Measurements from ENCODE around the gene PPL. TPM values are rescaled to one million over a fixed set of nuclear protein-coding genes. Genes with fewer than 3 reads are reported as not detected.

The PPL gene
- total RNA-seq, 1 donor: 27.1 TPM

DNA sequence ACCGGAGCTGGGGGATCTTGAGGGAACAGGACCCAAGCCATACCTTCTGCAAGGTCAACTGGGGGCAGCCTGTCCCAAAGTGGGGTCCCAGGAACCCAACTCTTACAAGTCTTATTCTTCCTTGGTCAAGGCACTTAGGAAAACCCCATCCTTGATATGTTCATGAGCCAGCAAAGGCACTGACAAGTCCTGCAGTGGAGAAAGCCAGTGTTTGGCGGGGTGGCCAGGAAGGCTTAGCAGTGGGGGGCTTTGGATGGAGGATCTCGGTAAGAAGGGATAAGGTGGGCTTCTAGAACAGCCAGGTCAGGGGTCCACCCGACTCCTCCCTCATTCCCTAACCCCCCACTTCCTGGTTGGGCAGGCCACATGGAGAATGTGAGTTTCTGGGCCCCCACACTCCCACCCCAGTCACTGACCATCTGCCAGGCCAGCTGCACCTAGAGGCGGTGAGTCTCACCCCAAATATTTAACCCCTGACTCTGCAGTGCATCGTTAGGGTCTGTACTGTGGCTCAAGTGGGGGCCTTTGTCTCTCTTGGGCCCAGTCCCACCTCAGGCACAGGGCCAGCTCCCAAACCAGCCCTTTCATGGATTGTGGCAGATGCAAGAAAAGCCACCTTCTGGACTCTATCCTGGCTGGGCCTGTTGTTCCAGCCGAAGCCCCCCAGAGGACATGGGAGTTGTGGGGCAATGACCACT, 22.3 kb downstream of the PPL start:
- peak overlapping the region; percentile 16 for H3K27ac ChIP-seq (ENCODE audit: low read depth, low read length)
- H3K9me3 ChIP-seq (ENCODE audit: low read depth, low read length): no peaks in the 10 kb centered on the region
- no peak overlapping the region for H3K4me2 ChIP-seq (ENCODE audit: insufficient read depth, low read length)
- H3K27me3 ChIP-seq (ENCODE audit: insufficient read depth, low read length): peaks cover 3% of the 10 kb centered on the region
- H4K20me1 ChIP-seq (ENCODE audit: insufficient read depth, low read length): no peaks in the 10 kb centered on the region
- H3K79me2 ChIP-seq (ENCODE audit: insufficient read depth, low read length): no peaks in the 10 kb centered on the region
- peaks cover 24% of the 10 kb centered on the region for H3K4me1 ChIP-seq (ENCODE audit: insufficient read depth, low read length)
- TF ChIP-seq, protein P1, sequence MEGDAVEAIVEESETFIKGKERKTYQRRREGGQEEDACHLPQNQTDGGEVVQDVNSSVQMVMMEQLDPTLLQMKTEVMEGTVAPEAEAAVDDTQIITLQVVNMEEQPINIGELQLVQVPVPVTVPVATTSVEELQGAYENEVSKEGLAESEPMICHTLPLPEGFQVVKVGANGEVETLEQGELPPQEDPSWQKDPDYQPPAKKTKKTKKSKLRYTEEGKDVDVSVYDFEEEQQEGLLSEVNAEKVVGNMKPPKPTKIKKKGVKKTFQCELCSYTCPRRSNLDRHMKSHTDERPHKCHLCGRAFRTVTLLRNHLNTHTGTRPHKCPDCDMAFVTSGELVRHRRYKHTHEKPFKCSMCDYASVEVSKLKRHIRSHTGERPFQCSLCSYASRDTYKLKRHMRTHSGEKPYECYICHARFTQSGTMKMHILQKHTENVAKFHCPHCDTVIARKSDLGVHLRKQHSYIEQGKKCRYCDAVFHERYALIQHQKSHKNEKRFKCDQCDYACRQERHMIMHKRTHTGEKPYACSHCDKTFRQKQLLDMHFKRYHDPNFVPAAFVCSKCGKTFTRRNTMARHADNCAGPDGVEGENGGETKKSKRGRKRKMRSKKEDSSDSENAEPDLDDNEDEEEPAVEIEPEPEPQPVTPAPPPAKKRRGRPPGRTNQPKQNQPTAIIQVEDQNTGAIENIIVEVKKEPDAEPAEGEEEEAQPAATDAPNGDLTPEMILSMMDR (IDR thresholded peaks at IDR 0.05; ENCODE audit: extremely low read depth, low read depth, low read length): no peak
- no peak overlapping the region for H3K4me3 ChIP-seq (ENCODE audit: insufficient read depth, low read length)
- H3K36me3 ChIP-seq (ENCODE audit: insufficient read depth, low read length): no peaks in the 10 kb centered on the region
- no peak overlapping the region for H2AFZ ChIP-seq (ENCODE audit: low read length)
- DNase-seq (ENCODE audit: insufficient read length, low spot score, missing footprints): peak; percentile 47

DNA sequence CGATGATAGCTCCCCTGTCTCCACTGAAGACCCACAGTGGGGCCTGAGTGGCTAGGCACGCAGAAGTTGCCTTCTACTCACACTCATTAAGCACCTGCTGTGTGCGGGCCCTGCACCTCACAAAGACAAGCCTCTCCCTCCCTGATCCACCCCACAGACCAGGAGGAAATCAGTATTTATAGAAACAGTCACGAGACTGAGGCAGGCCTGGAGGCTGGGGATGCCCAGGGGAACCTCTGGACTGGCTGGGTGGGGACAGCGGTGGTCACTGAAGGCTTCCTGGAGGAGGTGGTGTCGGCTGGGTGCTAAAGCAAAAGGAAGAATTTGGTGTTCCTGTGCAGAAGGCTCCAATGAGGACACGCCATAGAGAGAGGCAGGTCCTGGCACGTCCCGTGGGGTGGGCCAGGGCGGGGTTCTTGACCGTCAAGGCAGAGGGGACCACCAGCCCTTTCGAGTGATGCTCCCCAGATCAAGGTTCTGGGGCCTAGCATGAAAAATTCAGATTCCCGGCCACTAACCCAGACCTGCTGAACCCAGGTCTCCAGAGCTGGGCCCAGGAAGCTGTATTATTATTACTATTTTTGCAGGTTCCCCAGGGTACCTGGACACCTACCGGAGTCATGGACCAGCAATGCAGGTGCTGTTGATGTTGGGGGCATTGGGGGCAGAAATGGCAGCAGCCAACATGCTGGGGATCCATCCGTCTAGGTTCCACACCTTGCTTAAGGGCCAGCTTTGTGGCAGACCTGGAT, 23.0 kb downstream of the PPL start:
- Histone ChIP-seq H4K20me1 (ENCODE audit: insufficient read depth, low read length) (no peaks in the 10 kb centered on the region), H3K4me2 (ENCODE audit: insufficient read depth, low read length) (no peak overlapping the region), H3K4me1 (ENCODE audit: insufficient read depth, low read length) (peaks cover 24% of the 10 kb centered on the region), H3K9me3 (ENCODE audit: low read depth, low read length) (no peaks in the 10 kb centered on the region), H3K27ac (ENCODE audit: low read depth, low read length) (no peak overlapping the region), H3K27me3 (ENCODE audit: insufficient read depth, low read length) (peaks cover under 1% of the 10 kb centered on the region), H3K79me2 (ENCODE audit: insufficient read depth, low read length) (no peaks in the 10 kb centered on the region), H2AFZ (ENCODE audit: low read length) (no peak overlapping the region), H3K4me3 (ENCODE audit: insufficient read depth, low read length) (no peak overlapping the region), H3K36me3 (ENCODE audit: insufficient read depth, low read length) (no peaks in the 10 kb centered on the region)
- DNase-seq (ENCODE audit: insufficient read length, low spot score, missing footprints): peak; percentile 76
- TF ChIP-seq, protein P1 (IDR thresholded peaks at IDR 0.05; ENCODE audit: extremely low read depth, low read depth, low read length): no peak

DNA sequence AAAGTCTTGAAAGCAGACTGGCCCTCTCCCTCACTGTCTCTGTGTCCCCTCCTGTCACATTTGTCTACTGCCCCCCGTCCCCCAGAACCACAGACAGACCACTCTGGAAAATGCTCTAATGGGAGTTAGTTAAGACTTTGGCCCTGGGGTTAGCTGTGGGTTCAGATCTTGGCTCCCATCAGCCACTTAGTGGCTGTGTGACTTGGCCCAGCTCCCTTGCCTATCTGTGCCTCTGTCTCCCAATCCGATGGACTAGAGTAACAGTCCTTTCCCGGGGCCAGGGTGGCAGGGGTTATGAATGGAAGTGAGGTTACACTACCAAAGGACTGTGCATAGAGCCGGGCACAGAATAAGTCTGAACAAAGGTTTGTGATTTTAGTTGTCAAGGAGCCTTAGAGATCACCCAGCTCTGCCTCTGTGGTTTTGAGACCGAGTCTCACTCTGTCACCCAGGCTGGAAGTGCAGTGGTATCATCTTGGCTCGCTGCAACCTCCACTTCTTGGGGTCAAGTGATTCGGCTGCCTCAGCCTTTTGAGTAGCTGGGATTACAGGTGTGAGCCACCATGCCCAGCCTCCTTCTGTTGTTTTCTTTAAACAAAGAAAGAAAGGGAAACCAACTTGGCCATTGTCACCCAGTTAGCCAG, 23.7 kb downstream of the PPL start:
- H3K9me3 ChIP-seq (ENCODE audit: low read depth, low read length): no peaks in the 10 kb centered on the region
- H2AFZ ChIP-seq (ENCODE audit: low read length): no peak overlapping the region
- no peak overlapping the region for H3K4me2 ChIP-seq (ENCODE audit: insufficient read depth, low read length)
- H4K20me1 ChIP-seq (ENCODE audit: insufficient read depth, low read length): no peaks in the 10 kb centered on the region
- H3K27ac ChIP-seq (ENCODE audit: low read depth, low read length): no peak overlapping the region
- peaks cover 24% of the 10 kb centered on the region for H3K4me1 ChIP-seq (ENCODE audit: insufficient read depth, low read length)
- H3K36me3 ChIP-seq (ENCODE audit: insufficient read depth, low read length): no peaks in the 10 kb centered on the region
- no peaks in the 10 kb centered on the region for H3K27me3 ChIP-seq (ENCODE audit: insufficient read depth, low read length)
- H3K4me3 ChIP-seq (ENCODE audit: insufficient read depth, low read length): no peak overlapping the region
- TF ChIP-seq, protein P1 (IDR thresholded peaks at IDR 0.05; ENCODE audit: extremely low read depth, low read depth, low read length): no peak
- no peaks in the 10 kb centered on the region for H3K79me2 ChIP-seq (ENCODE audit: insufficient read depth, low read length)
- peak; percentile 43 for DNase-seq (ENCODE audit: insufficient read length, low spot score, missing footprints)

DNA sequence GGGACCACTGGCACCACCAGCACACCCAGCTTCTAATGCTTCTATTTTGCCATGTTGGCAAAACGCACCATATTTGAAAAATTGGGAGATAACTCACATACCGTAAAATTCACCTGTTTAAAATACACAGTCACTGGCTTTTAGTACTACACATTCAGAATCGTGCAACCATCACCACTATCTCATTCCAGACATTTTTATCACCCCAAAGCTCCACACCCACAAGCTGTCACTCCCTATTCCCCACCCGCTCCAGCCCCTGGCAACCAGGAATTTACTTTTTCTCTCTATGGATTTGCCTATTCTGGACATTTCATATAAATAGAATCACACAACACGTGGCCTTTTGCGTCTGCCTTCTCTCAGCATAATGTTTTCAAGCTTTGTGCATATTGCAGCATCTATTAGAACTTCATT, 25.0 kb downstream of the PPL start:
- Histone ChIP-seq H4K20me1 (ENCODE audit: insufficient read depth, low read length) (no peaks in the 10 kb centered on the region), H2AFZ (ENCODE audit: low read length) (no peak overlapping the region), H3K36me3 (ENCODE audit: insufficient read depth, low read length) (no peaks in the 10 kb centered on the region), H3K9me3 (ENCODE audit: low read depth, low read length) (no peaks in the 10 kb centered on the region), H3K4me3 (ENCODE audit: insufficient read depth, low read length) (no peak overlapping the region), H3K4me1 (ENCODE audit: insufficient read depth, low read length) (peaks cover 18% of the 10 kb centered on the region), H3K27me3 (ENCODE audit: insufficient read depth, low read length) (no peaks in the 10 kb centered on the region), H3K4me2 (ENCODE audit: insufficient read depth, low read length) (no peak overlapping the region), H3K79me2 (ENCODE audit: insufficient read depth, low read length) (no peaks in the 10 kb centered on the region), H3K27ac (ENCODE audit: low read depth, low read length) (no peak overlapping the region)
- no peak for DNase-seq (ENCODE audit: insufficient read length, low spot score, missing footprints)
- TF ChIP-seq, protein P1 (IDR thresholded peaks at IDR 0.05; ENCODE audit: extremely low read depth, low read depth, low read length): no peak
